ENCODE data around the gene CDH4. TPM values are rescaled to one million over a fixed set of nuclear protein-coding genes. Genes with fewer than 3 reads are reported as not detected.

The CDH4 gene
- total and polyA plus RNA-seq, 2 of the 13 experiments (the other 11 are each of a cell fraction or from before 2014, with no cell fraction given): not detected

DNA sequence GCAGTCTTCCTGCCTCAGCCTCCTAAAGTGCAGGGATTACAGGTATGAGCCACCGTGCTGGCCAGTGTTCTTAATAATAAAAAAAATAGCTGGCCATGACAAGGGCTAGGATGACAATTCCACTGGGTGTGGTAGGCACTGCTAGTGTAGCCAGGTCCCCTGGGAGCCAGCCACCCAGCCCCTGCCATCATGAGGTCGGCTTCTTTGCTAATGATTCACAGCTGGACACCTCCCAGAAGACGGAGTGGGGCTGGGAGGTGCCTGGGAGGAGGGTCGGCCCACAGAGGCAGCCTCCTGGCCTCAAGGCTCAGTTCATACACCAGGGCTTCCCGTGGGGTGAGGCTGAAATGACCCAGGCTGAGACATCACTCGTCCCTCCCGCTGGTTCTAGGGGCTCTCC is 583.2 kb downstream of the CDH4 start:
- no peak for DNase-seq (ENCODE audit: low spot score)
- Histone ChIP-seq H2AFZ (ENCODE audit: low read length) (no peak overlapping the region), H3K79me2 (ENCODE audit: insufficient read depth, low read length) (no peaks in the 10 kb centered on the region), H3K36me3 (replicated peaks in 1 of 2; ENCODE audit: control insufficient read depth in 1 of 2, insufficient read depth in 2 of 2, low read length in 2 of 2) (no peaks in the 10 kb centered on the region), H3K9ac (ENCODE audit: insufficient read depth, low read depth, low read length) (no peak overlapping the region), H3K4me3 (replicated peaks in 1 of 3; ENCODE audit: insufficient read depth in 1 of 3, low read depth in 2 of 3, low read length in 3 of 3) (no peak overlapping the region), H4K20me1 (ENCODE audit: insufficient read depth, low read length) (no peaks in the 10 kb centered on the region; the same call in 1 of the 2 replicates), H3K4me2 (ENCODE audit: low read depth, low read length) (no peak overlapping the region), H3K4me1 (ENCODE audit: insufficient read depth, low read length) (no peaks in the 10 kb centered on the region), H3K27me3 (ENCODE audit: control insufficient read depth in 1 of 2, insufficient read depth in 2 of 2, low read length in 2 of 2) (peaks cover 33 to 91% of the 10 kb centered on the region in 2 experiments), H3K9me3 (ENCODE audit: low read length) (no peaks in the 10 kb centered on the region), H3K27ac (ENCODE audit: extremely low read length, insufficient read depth, low read length) (no peak overlapping the region)
- intact Hi-C loops (cut with micrococcal nuclease; ENCODE audit: unreplicated experiment) (no loop called here), in situ Hi-C loops (cut with HindIII; ENCODE audit: extremely low pct_ligation_motif_present, low pct_unique_long_range_greater_than_20kb) (no loop called here)
- no peak for FAIRE-seq
- POLR2A ChIA-PET: no interaction called here
- 1% methylated on average over 7 of the region's 7 CpGs for WGBS (ENCODE audit: low lambda C conversion rate)
- CTCF ChIA-PET (ENCODE audit: low intra/inter-chr PET ratio, low total read pairs): no interaction called here
- ATAC-seq: no peak
- TF ChIP-seq SSRP1 (CRISPR knock-in tag; IDR thresholded peaks at IDR 0.05) (no peak), KDM2A (CRISPR knock-in tag; IDR thresholded peaks at IDR 0.05; ENCODE audit: borderline replicate concordance, low read depth) (no peak), NCOR1 (IDR thresholded peaks at IDR 0.05; ENCODE audit: borderline replicate concordance, low read length) (no peak), STAG1 (CRISPR knock-in tag; IDR thresholded peaks at IDR 0.05) (no peak), ISX (CRISPR knock-in tag; conservative IDR thresholded peaks at IDR 0.05) (no peak), ZNF761 (CRISPR knock-in tag; conservative IDR thresholded peaks at IDR 0.05) (no peak), ZNF674 (CRISPR knock-in tag; IDR thresholded peaks at IDR 0.05; ENCODE audit: low read depth) (no peak), MBD4 (IDR thresholded peaks at IDR 0.05; ENCODE audit: borderline replicate concordance, low read length) (no peak), ZNF101 (CRISPR knock-in tag; IDR thresholded peaks at IDR 0.05; ENCODE audit: borderline replicate concordance, low read depth) (no peak)
- TF ChIP-seq, protein P1, sequence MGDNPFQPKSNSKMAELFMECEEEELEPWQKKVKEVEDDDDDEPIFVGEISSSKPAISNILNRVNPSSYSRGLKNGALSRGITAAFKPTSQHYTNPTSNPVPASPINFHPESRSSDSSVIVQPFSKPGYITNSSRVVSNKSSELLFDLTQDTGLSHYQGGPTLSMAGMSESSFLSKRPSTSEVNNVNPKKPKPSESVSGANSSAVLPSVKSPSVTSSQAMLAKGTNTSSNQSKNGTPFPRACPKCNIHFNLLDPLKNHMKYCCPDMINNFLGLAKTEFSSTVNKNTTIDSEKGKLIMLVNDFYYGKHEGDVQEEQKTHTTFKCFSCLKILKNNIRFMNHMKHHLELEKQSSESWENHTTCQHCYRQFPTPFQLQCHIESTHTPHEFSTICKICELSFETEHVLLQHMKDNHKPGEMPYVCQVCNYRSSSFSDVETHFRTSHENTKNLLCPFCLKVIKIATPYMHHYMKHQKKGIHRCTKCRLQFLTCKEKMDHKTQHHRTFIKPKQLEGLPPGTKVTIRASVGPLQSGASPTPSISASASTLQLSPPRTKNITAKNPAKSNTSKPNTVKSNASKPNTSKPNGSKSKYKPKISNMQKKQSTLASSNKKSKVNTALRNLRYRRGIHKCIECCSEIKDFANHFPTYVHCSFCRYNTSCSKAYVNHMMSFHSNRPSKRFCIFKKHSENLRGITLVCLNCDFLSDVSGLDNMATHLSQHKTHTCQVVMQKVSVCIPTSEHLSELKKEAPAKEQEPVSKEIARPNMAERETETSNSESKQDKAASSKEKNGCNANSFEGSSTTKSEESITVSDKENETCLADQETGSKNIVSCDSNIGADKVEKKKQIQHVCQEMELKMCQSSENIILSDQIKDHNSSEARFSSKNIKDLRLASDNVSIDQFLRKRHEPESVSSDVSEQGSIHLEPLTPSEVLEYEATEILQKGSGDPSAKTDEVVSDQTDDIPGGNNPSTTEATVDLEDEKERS (CRISPR knock-in tag; IDR thresholded peaks at IDR 0.05): no peak
- TF ChIP-seq, protein P2, sequence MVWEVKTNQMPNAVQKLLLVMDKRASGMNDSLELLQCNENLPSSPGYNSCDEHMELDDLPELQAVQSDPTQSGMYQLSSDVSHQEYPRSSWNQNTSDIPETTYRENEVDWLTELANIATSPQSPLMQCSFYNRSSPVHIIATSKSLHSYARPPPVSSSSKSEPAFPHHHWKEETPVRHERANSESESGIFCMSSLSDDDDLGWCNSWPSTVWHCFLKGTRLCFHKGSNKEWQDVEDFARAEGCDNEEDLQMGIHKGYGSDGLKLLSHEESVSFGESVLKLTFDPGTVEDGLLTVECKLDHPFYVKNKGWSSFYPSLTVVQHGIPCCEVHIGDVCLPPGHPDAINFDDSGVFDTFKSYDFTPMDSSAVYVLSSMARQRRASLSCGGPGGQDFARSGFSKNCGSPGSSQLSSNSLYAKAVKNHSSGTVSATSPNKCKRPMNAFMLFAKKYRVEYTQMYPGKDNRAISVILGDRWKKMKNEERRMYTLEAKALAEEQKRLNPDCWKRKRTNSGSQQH (CRISPR knock-in tag; IDR thresholded peaks at IDR 0.05; ENCODE audit: low read depth): no peak
- no TSS peak for BruUV-seq (replicated peaks)

Measured in HepG2 (cell line).